ENCODE results near the gene CACNA1C. TPM values are rescaled to one million over a fixed set of nuclear protein-coding genes. Genes with fewer than 3 reads are reported as not detected.

Gene CACNA1C
- total RNA-seq, 2 experiments from 2014 or later: 0.05 to 0.08 TPM

DNA sequence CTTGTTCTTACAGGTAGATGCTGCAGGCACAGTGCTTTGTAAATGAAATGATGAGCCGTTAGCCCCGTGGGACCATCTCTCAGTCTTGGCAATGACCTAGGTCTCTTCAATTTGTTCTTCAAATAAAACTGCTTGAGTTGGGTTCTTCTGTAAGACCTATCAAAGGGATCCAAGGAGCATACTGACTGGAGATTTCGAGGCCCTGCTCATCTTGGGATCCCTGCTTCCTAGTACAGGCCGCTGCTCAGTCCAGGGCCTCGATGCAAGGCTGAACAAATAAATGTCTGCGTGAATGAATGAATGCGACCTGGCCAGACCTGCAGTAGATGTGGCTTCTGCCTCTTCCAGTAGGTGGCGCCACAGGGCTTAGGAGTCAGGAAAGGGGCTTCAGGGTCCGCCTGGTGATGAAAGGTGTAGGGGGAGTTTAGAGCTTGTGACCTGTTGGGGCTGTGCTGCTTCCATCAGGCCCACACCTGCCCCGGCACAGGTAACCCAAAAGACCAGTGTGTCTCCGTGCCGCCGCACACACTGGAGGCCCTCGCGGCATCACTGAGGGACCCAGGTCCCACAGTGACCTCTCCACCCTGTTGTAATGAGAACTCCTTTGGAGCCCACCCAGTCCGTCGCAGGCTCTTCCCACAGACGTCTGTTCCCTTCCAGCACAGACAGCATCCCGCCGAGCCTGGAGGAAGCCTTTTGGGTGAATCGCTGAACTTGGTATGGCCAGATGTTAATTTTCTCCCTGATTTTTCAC lies 4.4 kb downstream of the CACNA1C start:
- Mint-ChIP-seq H3K36me3 (ENCODE audit: low read depth) (no peaks in the 10 kb centered on the region), H3K4me1 (ENCODE audit: low read depth) (peaks cover 9% of the 10 kb centered on the region), H3K9me3 (no peaks in the 10 kb centered on the region), H3K27me3 (peaks cover 47% of the 10 kb centered on the region), H3K4me3 (no peak overlapping the region), H3K27ac (no peak overlapping the region)
- peaks cover 10% of the 10 kb centered on the region for H3K4me1 ChIP-seq (ENCODE audit: insufficient read depth, low read length)
- POLR2A ChIA-PET: no interaction called here
- intact Hi-C loops (cut with DNase I, micrococcal nuclease): no loop called here
- H3K4me3 ChIP-seq (ENCODE audit: low read length): no peak overlapping the region
- no peaks in the 10 kb centered on the region for H3K36me3 ChIP-seq (ENCODE audit: insufficient read depth, low read length)
- DNase-seq (peak in 7 of 14 experiments; percentile 16 to 51 (median 27)), ATAC-seq (ENCODE audit: poor library complexity) (no peak)
- TF ChIP-seq CTCF (IDR thresholded peaks at IDR 0.05): no peak
- H3K27ac ChIP-seq (ENCODE audit: low read depth in 1 of 2, low read length in 2 of 2): no peak overlapping the region
- H3K27me3 ChIP-seq (ENCODE audit: control insufficient read depth in 1 of 2, insufficient read depth in 2 of 2, low read length in 2 of 2): peaks cover 30 to 33% of the 10 kb centered on the region in 2 experiments
- CTCF ChIA-PET: interaction anchor here (1.6 kb wide), 1 partner anchor 10 kb away, joined by 4 read pairs; no protein-coding TSS in a partner anchor
- H3K9me3 ChIP-seq (ENCODE audit: control insufficient read depth in 1 of 2, insufficient read depth in 1 of 2, low read length in 2 of 2): peaks cover 0 to 6% of the 10 kb centered on the region in 2 experiments

GRCh38 chr12:2057795-2058408 lies 5.1 kb downstream of the CACNA1C start:
- DNase-seq (no peak), ATAC-seq (ENCODE audit: poor library complexity) (no peak)
- Mint-ChIP-seq H3K27me3 (peaks cover 47% of the 10 kb centered on the region), H3K4me1 (ENCODE audit: low read depth) (peaks cover 9% of the 10 kb centered on the region), H3K27ac (no peak overlapping the region), H3K9me3 (no peaks in the 10 kb centered on the region), H3K36me3 (ENCODE audit: low read depth) (no peaks in the 10 kb centered on the region), H3K4me3 (no peak overlapping the region)
- Histone ChIP-seq H3K27ac (ENCODE audit: low read depth in 1 of 2, low read length in 2 of 2) (no peak overlapping the region), H3K4me3 (ENCODE audit: low read length) (no peak overlapping the region), H3K9me3 (ENCODE audit: control insufficient read depth in 1 of 2, insufficient read depth in 1 of 2, low read length in 2 of 2) (peaks cover 0 to 6% of the 10 kb centered on the region in 2 experiments), H3K4me1 (ENCODE audit: insufficient read depth, low read length) (peaks cover 9% of the 10 kb centered on the region), H3K36me3 (ENCODE audit: insufficient read depth, low read length) (no peaks in the 10 kb centered on the region), H3K27me3 (ENCODE audit: control insufficient read depth in 1 of 2, insufficient read depth in 2 of 2, low read length in 2 of 2) (peaks cover 28 to 32% of the 10 kb centered on the region in 2 experiments)
- ChIA-PET CTCF (interaction anchor here (1.6 kb wide), 1 partner anchor 10 kb away, joined by 4 read pairs; no protein-coding TSS in a partner anchor), POLR2A (no interaction called here)
- no peak for TF ChIP-seq CTCF (IDR thresholded peaks at IDR 0.05)
- intact Hi-C loops (cut with DNase I, micrococcal nuclease): no loop called here

DNA sequence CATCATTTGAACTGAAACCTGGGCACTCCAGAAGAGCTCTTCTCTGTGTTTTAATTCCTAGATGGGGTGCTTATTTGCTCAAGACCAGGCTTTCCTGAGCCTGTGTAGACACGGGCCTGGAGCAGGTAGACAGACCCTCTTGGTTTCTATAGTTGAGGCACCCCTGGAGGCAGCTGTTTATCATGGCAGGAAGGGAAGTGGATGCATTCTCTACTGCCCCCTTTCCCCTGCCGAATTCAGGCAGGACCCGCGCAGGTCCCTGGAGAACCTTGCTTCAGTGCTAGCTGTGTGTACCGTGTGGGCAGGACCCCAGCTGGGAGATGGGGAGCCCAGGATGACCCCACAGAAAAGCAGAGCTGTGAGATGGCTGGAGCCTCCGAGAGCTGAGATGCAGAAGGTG lies 6.0 kb downstream of the CACNA1C start:
- no peak overlapping the region for H3K4me3 Mint-ChIP-seq
- H3K36me3 Mint-ChIP-seq (ENCODE audit: low read depth): no peaks in the 10 kb centered on the region
- TF ChIP-seq CTCF (IDR thresholded peaks at IDR 0.05): no peak
- Histone ChIP-seq H3K27me3 (ENCODE audit: control insufficient read depth in 1 of 2, insufficient read depth in 2 of 2, low read length in 2 of 2) (peaks cover 22 to 29% of the 10 kb centered on the region in 2 experiments), H3K4me3 (ENCODE audit: low read length) (no peak overlapping the region), H3K4me1 (ENCODE audit: insufficient read depth, low read length) (peaks cover 4% of the 10 kb centered on the region), H3K9me3 (ENCODE audit: control insufficient read depth in 1 of 2, insufficient read depth in 1 of 2, low read length in 2 of 2) (peaks cover 0 to 6% of the 10 kb centered on the region in 2 experiments), H3K36me3 (ENCODE audit: insufficient read depth, low read length) (no peaks in the 10 kb centered on the region), H3K27ac (ENCODE audit: low read depth in 1 of 2, low read length in 2 of 2) (no peak overlapping the region)
- ChIA-PET CTCF (interaction anchor here (1.6 kb wide), 1 partner anchor 11 kb away, joined by 4 read pairs; no protein-coding TSS in a partner anchor), POLR2A (interaction anchor here (0.6 kb wide), 1 partner anchor 723 kb away, joined by 3 read pairs; no protein-coding TSS in a partner anchor)
- no peak overlapping the region for H3K27ac Mint-ChIP-seq
- peaks cover 14% of the 10 kb centered on the region for H3K4me1 Mint-ChIP-seq (ENCODE audit: low read depth)
- no peak for DNase-seq
- no peaks in the 10 kb centered on the region for H3K9me3 Mint-ChIP-seq
- H3K27me3 Mint-ChIP-seq: peaks cover 43% of the 10 kb centered on the region
- intact Hi-C loops (cut with DNase I, micrococcal nuclease): no loop called here
- ATAC-seq (ENCODE audit: poor library complexity): no peak

Measured in CD4-positive, alpha-beta T cell (primary cell).